ENCODE data around the gene MYO18B. TPM values are rescaled to one million over a fixed set of nuclear protein-coding genes. Genes with fewer than 3 reads are reported as not detected.

Gene MYO18B
- total RNA-seq, 1 donor from 2014 or later: 0.07 TPM

DNA sequence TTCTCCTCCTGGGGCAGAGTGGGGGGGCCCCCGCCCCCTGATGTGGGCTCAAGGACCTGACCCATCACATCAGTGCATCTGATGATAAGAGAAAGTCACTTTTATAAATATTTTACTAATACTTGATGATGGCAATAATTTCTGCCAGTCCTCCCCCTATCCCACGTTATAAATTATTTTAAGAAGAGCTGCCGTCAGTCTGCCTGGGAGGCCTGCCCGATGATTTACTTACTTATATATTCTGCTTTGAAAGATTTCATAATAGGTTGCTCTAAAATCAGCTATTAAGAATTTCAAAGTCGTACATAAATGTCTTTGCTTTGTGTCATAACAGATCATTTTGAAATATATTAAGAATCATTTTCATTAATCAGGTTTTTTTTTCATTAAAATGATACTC is 58.8 kb downstream of the MYO18B start:
- no peak overlapping the region for H2AFZ ChIP-seq (ENCODE audit: low read depth, low read length)
- Mint-ChIP-seq H3K27ac (ENCODE audit: unreplicated experiment) (no peak overlapping the region), H3K27me3 (ENCODE audit: low read depth, unreplicated experiment) (peaks cover 39% of the 10 kb centered on the region), H3K4me1 (ENCODE audit: low read depth, unreplicated experiment) (no peaks in the 10 kb centered on the region), H3K4me3 (ENCODE audit: unreplicated experiment) (no peak overlapping the region), H3K9me3 (ENCODE audit: unreplicated experiment) (no peaks in the 10 kb centered on the region), H3K36me3 (ENCODE audit: low read depth, unreplicated experiment) (no peaks in the 10 kb centered on the region)
- no peaks in the 10 kb centered on the region for H3K36me3 ChIP-seq (ENCODE audit: insufficient read depth, low read length)
- no peak for FAIRE-seq
- H3K4me2 ChIP-seq (ENCODE audit: low read length): no peak overlapping the region
- no peaks in the 10 kb centered on the region for H3K27me3 ChIP-seq (ENCODE audit: insufficient read depth, low read length)
- H3K79me2 ChIP-seq (ENCODE audit: insufficient read depth, low read length): no peaks in the 10 kb centered on the region
- no peak for TF ChIP-seq EZH2 (IDR thresholded peaks at IDR 0.05; ENCODE audit: insufficient read depth, low read length)
- TF ChIP-seq, protein P1, sequence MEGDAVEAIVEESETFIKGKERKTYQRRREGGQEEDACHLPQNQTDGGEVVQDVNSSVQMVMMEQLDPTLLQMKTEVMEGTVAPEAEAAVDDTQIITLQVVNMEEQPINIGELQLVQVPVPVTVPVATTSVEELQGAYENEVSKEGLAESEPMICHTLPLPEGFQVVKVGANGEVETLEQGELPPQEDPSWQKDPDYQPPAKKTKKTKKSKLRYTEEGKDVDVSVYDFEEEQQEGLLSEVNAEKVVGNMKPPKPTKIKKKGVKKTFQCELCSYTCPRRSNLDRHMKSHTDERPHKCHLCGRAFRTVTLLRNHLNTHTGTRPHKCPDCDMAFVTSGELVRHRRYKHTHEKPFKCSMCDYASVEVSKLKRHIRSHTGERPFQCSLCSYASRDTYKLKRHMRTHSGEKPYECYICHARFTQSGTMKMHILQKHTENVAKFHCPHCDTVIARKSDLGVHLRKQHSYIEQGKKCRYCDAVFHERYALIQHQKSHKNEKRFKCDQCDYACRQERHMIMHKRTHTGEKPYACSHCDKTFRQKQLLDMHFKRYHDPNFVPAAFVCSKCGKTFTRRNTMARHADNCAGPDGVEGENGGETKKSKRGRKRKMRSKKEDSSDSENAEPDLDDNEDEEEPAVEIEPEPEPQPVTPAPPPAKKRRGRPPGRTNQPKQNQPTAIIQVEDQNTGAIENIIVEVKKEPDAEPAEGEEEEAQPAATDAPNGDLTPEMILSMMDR (IDR thresholded peaks at IDR 0.05; ENCODE audit: insufficient read depth, low read depth, low read length): no peak
- no peak overlapping the region for H3K4me3 ChIP-seq (ENCODE audit: insufficient read depth, low read depth, low read length)
- H3K9ac ChIP-seq (ENCODE audit: low read length): no peak overlapping the region
- H4K20me1 ChIP-seq (ENCODE audit: insufficient read depth, low read length): no peaks in the 10 kb centered on the region
- no peak for DNase-seq (ENCODE audit: low read depth)
- H3K4me1 ChIP-seq (ENCODE audit: insufficient read depth, low read length): no peaks in the 10 kb centered on the region
- no peak overlapping the region for H3K27ac ChIP-seq (ENCODE audit: low read depth, low read length)
- H3K9me3 ChIP-seq (ENCODE audit: insufficient read depth, low read depth, low read length): no peaks in the 10 kb centered on the region

DNA sequence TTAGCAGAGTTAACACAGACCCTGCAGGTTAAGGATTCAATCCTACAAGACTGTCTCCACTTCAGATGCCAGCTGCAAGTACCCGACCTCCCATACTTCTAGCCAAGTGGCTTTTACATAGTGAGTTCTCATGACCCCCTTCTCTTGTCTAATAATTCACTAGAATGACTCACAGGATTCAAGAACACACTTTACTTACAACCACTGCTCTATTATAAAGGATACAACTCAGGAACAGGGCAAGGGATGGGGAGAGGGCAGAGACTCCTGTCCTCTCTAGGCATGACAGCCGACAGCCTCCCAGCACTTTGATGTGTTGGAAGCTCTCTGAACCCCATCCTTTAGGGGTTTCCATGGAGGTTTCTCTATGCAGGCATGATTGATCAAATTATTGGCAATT is 60.0 kb downstream of the MYO18B start:
- Histone ChIP-seq H3K79me2 (ENCODE audit: insufficient read depth, low read length) (no peaks in the 10 kb centered on the region), H3K9me3 (ENCODE audit: insufficient read depth, low read depth, low read length) (no peaks in the 10 kb centered on the region), H4K20me1 (ENCODE audit: insufficient read depth, low read length) (no peaks in the 10 kb centered on the region), H3K4me2 (ENCODE audit: low read length) (no peak overlapping the region), H3K27me3 (ENCODE audit: insufficient read depth, low read length) (no peaks in the 10 kb centered on the region), H3K36me3 (ENCODE audit: insufficient read depth, low read length) (no peaks in the 10 kb centered on the region), H2AFZ (ENCODE audit: low read depth, low read length) (no peak overlapping the region), H3K4me1 (ENCODE audit: insufficient read depth, low read length) (no peaks in the 10 kb centered on the region), H3K4me3 (ENCODE audit: insufficient read depth, low read depth, low read length) (no peak overlapping the region), H3K9ac (ENCODE audit: low read length) (no peak overlapping the region), H3K27ac (ENCODE audit: low read depth, low read length) (no peak overlapping the region)
- H3K27ac Mint-ChIP-seq (ENCODE audit: unreplicated experiment): no peak overlapping the region
- no peaks in the 10 kb centered on the region for H3K4me1 Mint-ChIP-seq (ENCODE audit: low read depth, unreplicated experiment)
- H3K4me3 Mint-ChIP-seq (ENCODE audit: unreplicated experiment): no peak overlapping the region
- TF ChIP-seq, protein P1 (IDR thresholded peaks at IDR 0.05; ENCODE audit: insufficient read depth, low read depth, low read length): no peak
- no peak for TF ChIP-seq EZH2 (IDR thresholded peaks at IDR 0.05; ENCODE audit: insufficient read depth, low read length)
- FAIRE-seq: no peak
- H3K27me3 Mint-ChIP-seq (ENCODE audit: low read depth, unreplicated experiment): peaks cover 47% of the 10 kb centered on the region
- DNase-seq (ENCODE audit: low read depth): no peak
- no peaks in the 10 kb centered on the region for H3K36me3 Mint-ChIP-seq (ENCODE audit: low read depth, unreplicated experiment)
- H3K9me3 Mint-ChIP-seq (ENCODE audit: unreplicated experiment): no peaks in the 10 kb centered on the region

GRCh38 chr22:25804676-25805075 is 62.7 kb downstream of the MYO18B start:
- Histone ChIP-seq H4K20me1 (ENCODE audit: insufficient read depth, low read length) (no peaks in the 10 kb centered on the region), H3K9me3 (ENCODE audit: insufficient read depth, low read depth, low read length) (no peaks in the 10 kb centered on the region), H2AFZ (ENCODE audit: low read depth, low read length) (no peak overlapping the region), H3K36me3 (ENCODE audit: insufficient read depth, low read length) (no peaks in the 10 kb centered on the region), H3K79me2 (ENCODE audit: insufficient read depth, low read length) (no peaks in the 10 kb centered on the region), H3K9ac (ENCODE audit: low read length) (no peak overlapping the region), H3K27me3 (ENCODE audit: insufficient read depth, low read length) (no peaks in the 10 kb centered on the region), H3K4me3 (ENCODE audit: insufficient read depth, low read depth, low read length) (no peak overlapping the region), H3K4me2 (ENCODE audit: low read length) (no peak overlapping the region), H3K4me1 (ENCODE audit: insufficient read depth, low read length) (no peaks in the 10 kb centered on the region), H3K27ac (ENCODE audit: low read depth, low read length) (no peak overlapping the region)
- Mint-ChIP-seq H3K4me3 (ENCODE audit: unreplicated experiment) (no peak overlapping the region), H3K36me3 (ENCODE audit: low read depth, unreplicated experiment) (no peaks in the 10 kb centered on the region), H3K27ac (ENCODE audit: unreplicated experiment) (no peak overlapping the region), H3K9me3 (ENCODE audit: unreplicated experiment) (peaks cover 4% of the 10 kb centered on the region), H3K27me3 (ENCODE audit: low read depth, unreplicated experiment) (peaks cover 56% of the 10 kb centered on the region), H3K4me1 (ENCODE audit: low read depth, unreplicated experiment) (no peaks in the 10 kb centered on the region)
- no peak for DNase-seq (ENCODE audit: low read depth)
- FAIRE-seq: no peak
- TF ChIP-seq, protein P1 (IDR thresholded peaks at IDR 0.05; ENCODE audit: insufficient read depth, low read depth, low read length): no peak
- TF ChIP-seq EZH2 (IDR thresholded peaks at IDR 0.05; ENCODE audit: insufficient read depth, low read length): no peak

All from astrocyte (in vitro differentiated cells and primary cell).